Body of pancreas (tissue), 4 donors: ENCODE data around the gene CNTNAP5. TPM values are rescaled to one million over a fixed set of nuclear protein-coding genes. Genes with fewer than 3 reads are reported as not detected.

Experiments used
- ATAC-seq: fragments of 150-250 bp; one replicate; pipeline ENCODE4 v1.9.1; 2016
- DNase-seq, 4 donors: peaks; one replicate each; pipeline ENCODE4 v3.0.0-alpha.2; 2019
- H3K27ac ChIP-seq, 4 donors: fragments of 200-600 bp; sonication (generic); 1 replicate in 3 of 4; 2 replicates in 1 of 4; pipeline versions ENCODE4 v1.5.1 to v1.6.1; 2016 to 2019; ENCODE audit warnings: mild to moderate bottlenecking in 1 of 4, mixed read lengths in 1 of 4, moderate library complexity in 1 of 4
- H3K27me3 ChIP-seq, 2 donors: fragments of 200-600 bp; sonication (generic); one replicate each; pipeline ENCODE4 v1.6.0; 2016; ENCODE audit warnings: mild to moderate bottlenecking in 1 of 2
- H3K36me3 ChIP-seq, 2 donors: fragments of 200-600 bp; sonication (generic); replicated peaks in 1 of 2; 2 replicates each; pipeline ENCODE4 v1.5.1; 2016; ENCODE audit warnings: low read depth in 2 of 2; ENCODE audit not compliant: insufficient read depth in 1 of 2
- H3K4me1 ChIP-seq: fragments of 200-600 bp; sonication (generic); one replicate; pipeline ENCODE4 v1.6.0; 2016
- H3K4me3 ChIP-seq, 2 donors: fragments of 200-600 bp; sonication (generic); 1 replicate in 1 of 2; 2 replicates in 1 of 2; pipeline ENCODE4 v1.5.1; 2016 to 2019
- H3K9me3 ChIP-seq, 3 donors: fragments of 200-600 bp; sonication (generic); 1 replicate in 2 of 3; 2 replicates in 1 of 3; pipeline ENCODE4 v1.5.1; 2016
- CTCF ChIP-seq, 7 experiments: fragments of 450-650 bp in 4 of 7; fragments of 200-600 bp in 3 of 7; sonication (generic) in 3 of 7; IDR thresholded peaks; one replicate each; pipeline ENCODE4 v1.5.1; 2016 to 2019; ENCODE audit warnings: antibody characterized with exemption in 7 of 7
- POLR2A ChIP-seq, 3 donors: fragments of 450-650 bp; IDR thresholded peaks; one replicate each; pipeline ENCODE4 v1.6.1; 2016; ENCODE audit warnings: antibody characterized with exemption in 3 of 3, mild to moderate bottlenecking in 2 of 3
- WGBS, 2 donors: methylation state at CpG; one replicate each; pipeline ENCODE4 v1.1.5; 2017; 5-methylcytosine and 5-hydroxymethylcytosine counted together
- intact Hi-C: fragments of 100-400 bp; cut with DNase I; formaldehyde crosslinking; loops from one replicate; pipeline ENCODE4 v1.15.1; 2023
- total RNA-seq, 2 donors: library from RNA; depleted of rRNA; stranded (reverse); fragments of >200 nt; gene quantifications; one replicate each; pipeline ENCODE4 v1.1.0, GENCODE V29; 2016

Gene CNTNAP5
- total RNA-seq, 2 donors from 2014 or later, result 0.26 to 0.33 TPM

DNA sequence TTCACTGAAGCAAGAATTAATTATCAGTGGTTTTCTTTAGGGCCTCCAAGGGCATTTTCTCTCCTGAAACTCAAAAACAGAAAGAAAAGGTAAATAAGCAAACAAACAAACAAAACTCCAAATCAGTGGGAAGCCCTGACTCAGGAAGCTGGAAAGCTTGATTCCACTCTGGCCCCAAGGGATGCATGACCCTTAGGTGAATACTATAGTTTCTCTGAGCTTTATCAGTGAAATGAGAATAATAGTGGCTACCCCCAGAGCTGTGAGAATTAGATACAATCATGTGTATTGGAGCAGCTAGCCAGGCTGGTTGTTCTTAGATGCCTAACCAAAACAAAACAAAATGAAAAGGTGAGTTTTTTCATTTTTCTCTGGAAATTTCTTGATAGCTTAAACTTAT, 585.1 kb downstream of the CNTNAP5 start:
- H3K27me3 ChIP-seq, result no peaks in the 10 kb centered on the region
- DNase-seq (no peak), ATAC-seq (no peak)
- intact Hi-C loops, result no loop called here
- no peak overlapping the region for H3K27ac ChIP-seq
- TF ChIP-seq CTCF (IDR thresholded peaks at IDR 0.05) (no peak), POLR2A (IDR thresholded peaks at IDR 0.05) (no peak)
- H3K9me3 ChIP-seq, result no peaks in the 10 kb centered on the region
- H3K4me1 ChIP-seq, result no peaks in the 10 kb centered on the region
- no peak overlapping the region for H3K4me3 ChIP-seq
- no peaks in the 10 kb centered on the region for H3K36me3 ChIP-seq

GRCh38 chr2:124610866-124611265, 585.8 kb downstream of the CNTNAP5 start:
- WGBS, 2 donors, result 71 to 88% methylated on average over 9 to 10 of the region's 10 CpGs
- Histone ChIP-seq H3K27ac (no peak overlapping the region), H3K4me3 (no peak overlapping the region), H3K27me3 (no peaks in the 10 kb centered on the region), H3K4me1 (no peaks in the 10 kb centered on the region), H3K9me3 (no peaks in the 10 kb centered on the region), H3K36me3 (no peaks in the 10 kb centered on the region)
- ATAC-seq (no peak), DNase-seq (no peak)
- TF ChIP-seq CTCF (IDR thresholded peaks at IDR 0.05), result no peak
- no peak for TF ChIP-seq POLR2A (IDR thresholded peaks at IDR 0.05)
- intact Hi-C loops, result no loop called here

DNA sequence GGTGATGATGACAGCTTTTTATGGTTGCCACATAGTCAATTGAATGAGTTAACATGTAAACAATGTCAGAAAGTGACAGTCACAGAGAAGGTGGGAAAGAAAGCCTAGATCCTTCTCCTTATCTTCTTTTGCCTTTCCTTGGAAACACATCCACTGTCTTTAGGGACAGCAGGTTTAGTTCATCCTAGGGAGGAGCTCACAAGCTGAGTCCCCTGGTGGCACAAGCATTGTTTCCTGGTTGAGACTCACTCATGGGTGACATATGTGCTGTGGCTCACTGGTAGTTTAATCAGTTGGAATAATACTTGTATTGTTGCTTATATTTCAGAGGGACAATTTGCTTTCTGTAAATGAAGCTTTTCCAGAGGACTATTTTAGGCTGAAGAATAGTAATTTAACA, 598.5 kb downstream of the CNTNAP5 start:
- H3K36me3 ChIP-seq, result no peaks in the 10 kb centered on the region
- no peak for TF ChIP-seq POLR2A (IDR thresholded peaks at IDR 0.05)
- no peak for TF ChIP-seq CTCF (IDR thresholded peaks at IDR 0.05)
- intact Hi-C loops, result no loop called here

DNA sequence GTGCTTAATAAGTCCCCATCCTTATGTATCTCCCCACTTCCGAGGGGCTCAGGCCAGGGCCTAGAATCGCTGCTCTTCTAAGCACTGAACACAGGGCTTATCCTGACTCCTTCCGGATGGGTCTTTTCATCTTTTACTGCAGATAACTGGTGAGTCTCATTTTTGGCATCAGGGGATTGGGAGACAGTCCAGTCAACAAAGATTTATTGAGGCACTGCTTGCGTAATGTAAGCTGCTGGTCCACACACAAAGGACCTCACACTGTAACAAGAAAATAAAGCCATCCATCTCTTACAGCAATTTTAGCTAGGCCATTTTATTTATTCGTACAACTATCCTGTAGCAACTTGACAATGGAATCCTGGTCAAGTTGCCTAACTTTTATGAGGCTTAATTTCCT, 600.5 kb downstream of the CNTNAP5 start:
- Histone ChIP-seq H3K9me3 (no peaks in the 10 kb centered on the region), H3K4me1 (no peaks in the 10 kb centered on the region), H3K36me3 (no peaks in the 10 kb centered on the region), H3K27me3 (no peaks in the 10 kb centered on the region), H3K27ac (no peak overlapping the region), H3K4me3 (no peak overlapping the region)
- DNase-seq, result no peak
- no peak for TF ChIP-seq POLR2A (IDR thresholded peaks at IDR 0.05)
- TF ChIP-seq CTCF (IDR thresholded peaks at IDR 0.05), result no peak
- ATAC-seq, result no peak
- WGBS, 2 donors, result 70 to 77% methylated on average over 5 of the region's 5 CpGs
- intact Hi-C loops, result no loop called here

More for the DNA sequence above, 598.5 kb downstream of the CNTNAP5 start:
- Histone ChIP-seq H3K9me3 (no peaks in the 10 kb centered on the region), H3K4me1 (no peaks in the 10 kb centered on the region), H3K27ac (no peak overlapping the region), H3K4me3 (no peak overlapping the region), H3K27me3 (no peaks in the 10 kb centered on the region)
- no peak for ATAC-seq
- no peak for DNase-seq

DNA sequence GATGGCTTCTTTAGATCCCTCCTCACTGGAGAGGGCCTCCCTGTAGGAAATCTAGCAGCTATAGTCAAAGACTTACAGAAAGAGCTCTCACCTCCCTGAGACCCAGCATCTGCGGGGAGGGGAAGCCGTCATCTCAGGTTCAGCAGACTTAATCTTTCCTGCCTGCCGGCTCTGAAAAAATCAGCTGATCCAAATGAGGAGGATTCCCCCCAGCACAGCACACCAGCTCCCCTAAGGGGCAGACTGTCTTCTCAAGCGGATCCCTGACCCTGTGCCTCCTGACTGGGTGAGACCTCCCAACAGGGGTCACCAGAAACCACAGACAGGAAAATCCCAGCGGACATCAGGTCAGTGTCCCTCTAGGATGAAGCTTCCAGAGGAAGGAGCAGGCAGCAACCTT, 601.9 kb downstream of the CNTNAP5 start:
- H3K4me3 ChIP-seq, result no peak overlapping the region
- DNase-seq, result no peak
- no peaks in the 10 kb centered on the region for H3K36me3 ChIP-seq
- no peaks in the 10 kb centered on the region for H3K9me3 ChIP-seq
- H3K27me3 ChIP-seq, result no peaks in the 10 kb centered on the region
- H3K4me1 ChIP-seq, result no peaks in the 10 kb centered on the region
- intact Hi-C loops, result no loop called here
- H3K27ac ChIP-seq, result no peak overlapping the region
- no peak for ATAC-seq
- 84 to 85% methylated on average over 5 of the region's 5 CpGs for WGBS, 2 donors
- TF ChIP-seq CTCF (IDR thresholded peaks at IDR 0.05), result no peak
- TF ChIP-seq POLR2A (IDR thresholded peaks at IDR 0.05), result no peak
